Uterus (tissue), 2 donors: Measurements from ENCODE around the gene FZD1.

Experiments used
- CTCF ChIP-seq, 4 experiments: fragments of 200-600 bp in 2 of 4; fragments of 450-650 bp in 2 of 4; sonication (generic) in 2 of 4; IDR thresholded peaks; one replicate each; pipeline ENCODE4 v1.5.1; 2016 to 2019; ENCODE audit warnings: antibody characterized with exemption in 4 of 4, mild to moderate bottlenecking in 2 of 4, moderate library complexity in 1 of 4
- POLR2A ChIP-seq, 2 donors: fragments of 450-650 bp; IDR thresholded peaks; one replicate each; pipeline ENCODE4 v1.6.1; 2016; ENCODE audit warnings: antibody characterized with exemption in 2 of 2, mild to moderate bottlenecking in 1 of 2, moderate library complexity in 1 of 2

DNA sequence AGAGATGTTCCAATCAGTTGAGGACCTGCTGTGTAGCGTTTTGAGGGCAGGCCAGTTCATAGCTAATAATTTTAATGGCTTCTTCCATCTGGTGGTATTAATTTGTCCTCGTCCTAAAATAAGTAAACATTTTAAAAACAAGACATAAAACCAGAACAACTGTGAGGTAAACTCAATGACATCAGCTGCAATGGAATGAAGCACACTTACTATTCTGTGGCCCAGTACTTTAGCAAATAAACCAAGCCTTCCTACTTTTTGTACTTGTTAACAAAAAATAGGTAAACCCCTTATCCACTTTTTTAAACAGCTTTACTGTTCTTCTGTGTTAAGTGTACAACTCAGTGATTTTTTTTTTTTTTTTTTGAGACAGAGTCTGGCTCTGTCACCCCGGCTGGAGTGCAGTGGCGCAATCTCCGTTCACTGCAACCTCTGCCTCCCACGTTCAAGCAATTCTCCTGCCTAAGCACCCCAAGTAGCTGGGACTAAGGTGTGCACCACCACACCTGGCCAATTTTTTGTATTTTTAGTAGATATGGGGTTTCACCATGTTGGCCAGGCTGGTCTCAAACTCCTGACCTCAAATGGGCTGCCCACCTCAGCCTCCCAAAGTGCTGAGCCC is 28.9 kb upstream of the FZD1 start:
- no peak for TF ChIP-seq CTCF (IDR thresholded peaks at IDR 0.05)
- TF ChIP-seq POLR2A (IDR thresholded peaks at IDR 0.05) = no peak
